GM19468 (cell line): ENCODE data around the gene LEKR1.

Experiments
- ATAC-seq: cut with Tn5 transposase; IDR thresholded peaks from one replicate; pipeline ENCODE4 v1.9.1; 2021; ENCODE audit warnings: mild to moderate bottlenecking, moderate library complexity, moderate number of reproducible peaks; ENCODE audit not compliant: unreplicated experiment; ENCODE audit errors: extremely low read depth

LEKR1 gene

DNA sequence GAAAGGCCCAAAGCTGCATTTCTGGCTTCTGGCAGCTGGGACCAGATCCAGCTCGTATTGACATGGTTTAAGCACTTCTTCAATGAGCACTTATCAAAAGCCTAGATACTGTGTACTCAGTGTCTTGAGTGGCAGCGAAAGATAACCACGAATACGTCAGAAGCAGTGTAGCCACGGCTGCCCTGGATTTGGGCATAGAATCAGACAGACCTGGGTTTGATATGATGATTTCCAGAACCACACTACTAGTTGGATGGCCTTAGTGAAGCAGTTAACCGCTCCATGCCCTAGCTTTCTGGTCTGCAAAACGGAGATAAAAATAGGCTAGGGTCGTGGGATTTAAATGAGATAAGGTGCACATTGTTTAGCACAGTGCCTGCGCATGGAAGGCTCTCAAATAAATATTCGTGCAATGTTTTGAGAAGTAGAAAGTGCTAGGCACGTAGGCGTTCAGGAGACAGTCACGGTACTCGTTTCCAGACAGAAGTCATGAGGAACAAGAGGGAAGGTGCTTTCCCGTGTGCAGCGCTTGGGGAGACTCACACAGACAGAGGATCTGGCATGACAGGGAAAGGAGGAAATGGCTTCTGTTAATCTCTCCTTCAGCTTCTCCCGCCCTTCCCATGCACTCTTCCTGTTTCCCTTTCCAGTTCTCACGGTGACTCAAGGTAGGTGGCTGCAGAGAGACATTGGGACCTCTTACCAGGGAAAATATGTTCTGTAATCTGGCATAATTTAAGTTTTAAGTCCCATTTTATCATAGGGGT is 263.5 kb downstream of the LEKR1 start:
- peak; percentile 3 for ATAC-seq

DNA sequence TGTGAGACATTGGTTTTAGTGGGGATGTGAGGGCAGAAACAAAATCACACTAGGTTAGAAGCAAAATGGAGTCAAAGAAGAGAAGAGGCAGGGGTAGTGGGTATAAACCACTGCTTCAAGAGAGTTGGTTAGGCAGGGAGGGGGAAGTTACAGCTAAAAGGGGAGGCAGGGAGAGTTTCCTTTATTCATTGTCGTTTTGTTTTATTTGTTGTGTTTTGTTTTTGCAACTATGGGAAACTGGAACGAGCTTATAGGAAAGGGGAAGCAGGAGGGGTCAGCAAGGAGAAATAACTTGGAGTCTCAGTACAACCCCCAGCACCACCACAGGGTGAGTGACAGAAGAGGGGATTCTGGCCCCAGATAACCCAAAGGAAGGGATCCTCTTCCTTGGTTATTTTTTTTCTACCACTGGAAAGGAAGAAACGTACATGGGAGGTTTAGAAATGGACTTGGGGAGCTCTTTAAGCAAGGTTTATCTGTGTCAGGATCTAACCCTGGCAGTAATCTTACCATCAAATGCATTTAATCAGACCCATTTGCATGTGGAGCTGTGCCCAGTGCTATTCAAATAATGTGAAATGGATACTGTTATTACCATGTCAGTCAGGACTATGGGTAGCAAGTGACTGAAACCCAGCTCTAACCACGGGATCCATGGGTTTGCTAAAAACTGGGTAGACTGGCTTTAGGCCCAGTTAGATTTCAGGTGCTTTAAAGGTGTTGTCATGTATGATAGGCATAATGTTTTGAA is 265.1 kb downstream of the LEKR1 start:
- ATAC-seq: no peak

DNA sequence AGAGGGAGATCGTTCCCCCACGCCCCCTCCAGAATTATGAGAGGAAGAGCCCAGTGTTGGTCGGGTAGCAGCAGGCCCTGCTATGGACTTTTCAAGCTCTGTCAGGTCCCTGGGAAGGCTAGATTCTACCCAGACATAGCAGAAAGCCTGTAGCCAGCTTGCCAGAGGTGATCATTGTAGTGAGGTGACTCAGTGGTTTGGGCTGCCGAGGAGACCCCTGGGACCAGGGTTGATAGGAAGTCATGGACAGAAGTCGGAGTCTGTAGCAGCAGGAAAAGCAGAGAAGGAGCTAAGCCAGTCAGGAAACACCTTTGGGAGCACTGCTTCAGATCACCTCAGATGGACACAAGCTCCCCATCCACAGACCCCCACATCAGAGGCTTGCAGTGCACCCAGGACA is 266.1 kb downstream of the LEKR1 start:
- no peak for ATAC-seq

DNA sequence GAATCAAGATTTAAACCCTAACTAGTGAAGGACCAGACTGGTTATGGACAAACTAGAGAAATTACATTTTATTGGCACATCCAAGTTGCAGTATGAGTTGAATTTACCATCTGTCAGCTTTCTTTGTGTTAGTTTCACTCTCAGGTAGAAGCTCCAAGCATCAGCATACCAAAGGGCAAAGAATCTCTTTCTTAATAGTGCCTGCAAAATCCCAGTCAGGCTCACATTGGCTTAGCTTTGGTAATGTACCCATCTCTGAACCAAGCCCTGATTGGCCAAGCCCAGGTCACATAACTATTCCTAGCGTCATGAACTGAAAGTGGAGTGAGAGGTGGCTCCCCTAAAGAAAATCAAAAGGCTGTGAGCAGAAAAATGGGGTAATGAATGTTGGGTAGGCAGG is 266.9 kb downstream of the LEKR1 start:
- ATAC-seq: no peak

DNA sequence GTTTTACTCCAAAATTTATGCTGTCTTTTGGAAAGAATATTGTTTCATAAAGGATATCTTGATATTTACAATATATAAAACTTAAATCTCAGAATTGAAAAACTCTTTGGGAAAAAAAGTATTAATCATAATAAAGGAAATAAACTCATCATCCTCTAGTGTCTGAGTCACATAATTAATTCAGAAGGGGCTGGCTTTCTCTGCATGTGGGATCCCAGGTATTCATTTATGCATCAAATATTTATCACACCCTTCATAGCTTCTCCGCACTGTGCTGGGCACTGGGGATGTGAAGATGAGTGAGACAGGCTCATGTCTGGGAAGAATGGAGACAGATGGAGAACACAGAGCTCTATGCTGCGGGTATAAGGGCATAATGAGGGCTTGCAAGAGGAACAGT is 268.1 kb downstream of the LEKR1 start:
- no peak for ATAC-seq

DNA sequence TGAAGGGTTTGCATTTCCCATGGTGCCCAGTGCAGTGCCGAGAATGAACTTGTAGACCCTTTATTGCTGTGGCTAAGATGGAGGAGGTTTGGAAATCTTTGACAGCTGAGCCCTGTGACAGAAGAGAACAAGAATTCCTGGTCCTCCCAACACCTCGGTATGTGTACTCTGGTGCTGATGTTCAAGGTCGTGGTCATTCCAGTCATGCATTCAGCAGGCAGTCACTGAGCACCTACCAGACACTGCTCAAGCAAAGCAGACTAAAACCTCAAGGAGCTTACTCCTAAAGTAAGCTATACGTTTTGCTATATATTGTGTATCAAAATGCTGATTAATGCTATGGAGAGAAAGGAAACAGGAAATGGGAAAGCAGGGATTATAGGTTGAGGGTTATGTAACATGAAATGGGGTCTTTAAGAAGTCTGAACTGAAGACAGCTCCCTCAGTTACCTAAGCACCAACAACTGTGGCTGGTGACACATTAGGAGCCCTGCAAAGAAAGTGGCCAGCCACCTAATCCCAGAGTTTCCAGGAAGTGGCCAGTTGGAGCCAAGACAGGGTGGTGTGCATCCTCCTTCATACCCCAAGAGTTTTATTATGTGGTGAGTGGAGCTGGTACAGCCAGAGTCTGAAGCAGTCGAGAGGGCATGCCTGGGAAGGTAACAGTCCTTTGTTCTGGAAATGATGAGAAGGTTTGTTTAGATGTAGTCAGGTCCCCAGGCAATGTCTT is 268.8 kb downstream of the LEKR1 start:
- no peak for ATAC-seq
